Immature natural killer cell (primary cell): ENCODE measurements around the gene GON4L. TPM values are rescaled to one million over a fixed set of nuclear protein-coding genes. Genes with fewer than 3 reads are reported as not detected.
"Not testable (repeated sequence)": the region's sequence is repeated elsewhere in the genome, so short reads cannot be mapped to it uniquely, and the experiment has no call there.

Experiments
- DNase-seq, 3 donors: peaks; one replicate each; pipeline ENCODE4 v3.0.0; 2022; ENCODE audit warnings: mixed read lengths in 1 of 3
- H3K27ac Mint-ChIP-seq, 6 donors: one replicate each; pipeline ENCODE4 v1.8.0; 2020; ENCODE audit warnings: mixed read lengths in 6 of 6, mild to moderate bottlenecking in 5 of 6, inconsistent platforms in 4 of 6, moderate library complexity in 3 of 6
- H3K27me3 Mint-ChIP-seq, 3 donors: one replicate each; pipeline ENCODE4 v1.8.0; 2020 to 2021; ENCODE audit warnings: low read depth in 3 of 3, mild to moderate bottlenecking in 3 of 3, mixed read lengths in 3 of 3, moderate library complexity in 3 of 3, inconsistent platforms in 1 of 3
- H3K36me3 Mint-ChIP-seq, 3 donors: one replicate each; pipeline ENCODE4 v1.8.0; 2020; ENCODE audit warnings: mixed read lengths in 3 of 3, inconsistent platforms in 2 of 3, mild to moderate bottlenecking in 2 of 3
- H3K4me1 Mint-ChIP-seq, 2 donors: one replicate each; pipeline ENCODE4 v1.8.0; 2020; ENCODE audit warnings: inconsistent platforms in 2 of 2, mild to moderate bottlenecking in 2 of 2, mixed read lengths in 2 of 2, moderate library complexity in 1 of 2
- H3K4me3 Mint-ChIP-seq, 5 donors: one replicate each; pipeline ENCODE4 v1.8.0; 2020; ENCODE audit warnings: mild to moderate bottlenecking in 5 of 5, mixed read lengths in 5 of 5, inconsistent platforms in 3 of 5, moderate library complexity in 3 of 5
- H3K9me3 Mint-ChIP-seq, 6 donors: one replicate each; pipeline ENCODE4 v1.8.0; 2020; ENCODE audit warnings: mild to moderate bottlenecking in 6 of 6, mixed read lengths in 6 of 6, inconsistent platforms in 4 of 6, moderate library complexity in 3 of 6
- polyA plus RNA-seq, 3 donors: library from polyadenylated mRNA; unstranded; fragments of 300-500 nt; fragmentation: Illumina TruSeq; gene quantifications; one replicate each; pipeline ENCODE4 v1.2.3, GENCODE V29; 2021

Gene GON4L
- polyA plus RNA-seq, 3 donors from 2014 or later = 9.7 to 41.3 (median 18.6) TPM

DNA sequence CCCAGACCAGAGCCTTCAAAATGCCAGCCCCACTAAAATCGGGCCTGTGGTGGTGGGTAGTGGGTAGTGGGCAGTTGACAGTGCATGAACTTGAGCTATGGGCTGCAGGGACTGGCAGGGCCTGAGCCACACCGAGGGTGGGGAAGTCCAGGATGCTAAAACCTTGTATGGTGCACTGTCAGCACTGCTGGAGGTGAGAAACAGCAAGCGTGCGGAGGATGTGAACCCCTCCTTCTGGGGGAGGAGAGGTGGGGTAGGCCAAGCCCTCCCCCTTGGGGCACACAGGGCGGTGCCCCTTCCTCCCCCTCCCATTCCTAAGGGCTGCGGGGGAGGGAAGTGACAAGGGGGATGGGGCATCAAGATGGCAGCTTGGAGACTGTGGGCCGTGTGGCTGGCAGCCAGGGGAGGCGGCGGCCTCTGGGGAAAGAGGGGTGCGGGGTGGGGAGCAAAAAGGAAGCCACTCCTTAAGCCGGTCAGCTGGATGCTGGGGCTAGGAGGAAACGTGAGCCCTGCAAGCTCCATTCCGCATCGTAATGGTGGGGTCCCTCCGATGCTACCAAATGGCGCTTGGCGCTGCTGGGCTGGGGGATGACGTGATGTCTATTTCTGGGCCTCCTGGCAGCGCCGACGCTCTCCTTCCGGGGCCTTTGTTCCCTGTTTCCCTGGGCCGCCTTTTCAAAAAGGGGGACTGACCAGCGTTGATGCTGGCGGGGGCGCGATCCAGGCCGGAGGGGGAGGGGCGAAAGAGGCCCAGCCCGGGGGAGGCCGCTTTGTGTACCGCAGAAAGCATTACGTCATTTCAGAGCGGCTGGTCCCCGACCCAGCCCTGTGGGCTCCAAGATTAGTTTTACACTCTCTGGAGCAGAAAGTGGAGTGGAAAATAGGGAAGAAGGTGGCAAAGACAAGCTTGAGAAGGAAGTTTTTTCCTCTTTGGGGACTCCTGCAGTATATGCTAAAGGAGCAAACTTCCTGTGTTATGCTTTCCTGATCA lies 3.2 kb upstream of the GON4L start:
- H3K9me3 Mint-ChIP-seq = no peaks in the 10 kb centered on the region
- peak overlapping the region; percentile 87 to 98 (median 96) for H3K27ac Mint-ChIP-seq
- DNase-seq = peak; percentile 68 to 80 (median 73)
- H3K27me3 Mint-ChIP-seq = peaks cover 6 to 15% (median 10%) of the 10 kb centered on the region in 3 donors
- H3K36me3 Mint-ChIP-seq = peaks cover 0 to 2% (median 0%) of the 10 kb centered on the region in 3 donors
- H3K4me3 Mint-ChIP-seq = peak overlapping the region; percentile 89 to 100 (median 96)
- peaks cover 56 to 66% of the 10 kb centered on the region in 2 donors for H3K4me1 Mint-ChIP-seq

GRCh38 chr1:155859234-155859829 lies 2.3 kb upstream of the GON4L start, which contains the start of gene SYT11:
TSS of gene SYT11 (plus strand) at chr1:155859567. CDS start at chr1:155859762, 195 bp downstream.
- peak within 1 kb of the TSS; percentile 87 to 98 (median 96) for H3K27ac Mint-ChIP-seq
- peaks cover 0 to 5% (median 3%) of the 10 kb centered on the region in 3 donors for H3K36me3 Mint-ChIP-seq
- H3K9me3 Mint-ChIP-seq = no peaks in the 10 kb centered on the region
- peak; percentile 86 to 90 (median 89) for DNase-seq
- H3K4me3 Mint-ChIP-seq = peak within 1 kb of the TSS; percentile 89 to 100 (median 96)
- H3K4me1 Mint-ChIP-seq = peaks cover 59 to 69% of the 10 kb centered on the region in 2 donors
- H3K27me3 Mint-ChIP-seq = peaks cover 6 to 15% (median 10%) of the 10 kb centered on the region in 3 donors

GRCh38 chr1:155858800-155859233 lies 1.8 kb upstream of the GON4L start:
- Mint-ChIP-seq H3K9me3 (no peaks in the 10 kb centered on the region), H3K27me3 (peaks cover 6 to 15% (median 10%) of the 10 kb centered on the region in 3 donors), H3K4me1 (peaks cover 59 to 69% of the 10 kb centered on the region in 2 donors), H3K4me3 (peak overlapping the region; percentile 89 to 100 (median 96)), H3K36me3 (peaks cover 0 to 5% (median 3%) of the 10 kb centered on the region in 3 donors), H3K27ac (peak overlapping the region; percentile 87 to 98 (median 96))
- DNase-seq = no peak

DNA sequence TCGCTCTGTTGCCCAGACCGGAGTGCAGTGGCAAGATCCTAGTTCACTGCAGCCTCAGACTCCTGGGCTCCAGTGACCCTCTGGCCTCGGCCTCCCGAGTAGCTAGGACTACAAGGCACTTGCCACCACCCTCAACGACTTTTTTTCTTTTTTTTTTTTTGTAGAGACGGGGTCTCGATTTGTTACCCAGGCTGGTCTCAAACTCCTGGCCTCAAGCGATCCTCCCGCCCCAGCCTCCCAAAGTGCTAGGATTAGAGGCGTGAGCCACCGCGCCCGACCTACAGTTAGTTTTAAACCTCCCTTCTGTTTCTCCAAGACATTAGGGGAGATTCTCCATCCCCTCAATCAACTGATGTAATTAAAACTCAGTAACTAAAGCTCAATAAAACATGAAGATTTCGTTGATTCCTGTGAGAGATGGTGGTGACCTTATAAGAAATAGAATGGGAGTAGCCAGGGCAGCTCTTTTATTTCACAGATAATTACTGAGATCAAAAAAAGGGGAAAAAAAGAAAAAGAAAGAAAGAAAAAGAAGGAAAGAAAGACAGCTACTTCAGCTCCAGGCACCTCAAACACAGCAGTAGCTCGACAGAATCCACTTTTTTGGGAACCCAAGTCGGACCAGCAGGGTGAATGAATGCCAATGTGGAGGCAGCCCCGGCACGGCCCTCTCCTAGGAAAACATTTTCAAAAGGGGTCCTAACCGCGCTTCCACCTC lies 598 bp downstream of the GON4L start:
- peaks cover 4 to 15% (median 10%) of the 10 kb centered on the region in 3 donors for H3K27me3 Mint-ChIP-seq
- peak overlapping the region; percentile 90 to 100 (median 98) for H3K27ac Mint-ChIP-seq
- peaks cover 4 to 12% (median 11%) of the 10 kb centered on the region in 3 donors for H3K36me3 Mint-ChIP-seq
- H3K9me3 Mint-ChIP-seq = no peaks in the 10 kb centered on the region
- DNase-seq = no peak
- H3K4me3 Mint-ChIP-seq = peak overlapping the region; percentile 95 to 100 (median 99)
- peaks cover 71 to 83% of the 10 kb centered on the region in 2 donors for H3K4me1 Mint-ChIP-seq

- no peak for DNase-seq
- Mint-ChIP-seq H3K9me3 (no peaks in the 10 kb centered on the region), H3K27me3 (no peaks in the 10 kb centered on the region), H3K27ac (peak overlapping the region in 3 of 6 donors; percentile 5 to 80 (median 8)), H3K4me3 (peak overlapping the region in 3 of 5 donors; percentile 5 to 27 (median 9)), H3K36me3 (peaks cover 7 to 33% (median 20%) of the 10 kb centered on the region in 3 donors), H3K4me1 (peaks cover 43 to 58% of the 10 kb centered on the region in 2 donors)
Measured at GRCh38 chr1:155850345-155850744, 6.7 kb downstream of the GON4L start.

- Mint-ChIP-seq H3K36me3 (peaks cover 4 to 31% (median 9%) of the 10 kb centered on the region in 3 donors), H3K9me3 (no peaks in the 10 kb centered on the region), H3K4me3 (peak overlapping the region in 1 of 5 donors; percentile 4), H3K27ac (peak overlapping the region; percentile 17 to 80 (median 52)), H3K4me1 (peaks cover 58 to 68% of the 10 kb centered on the region in 2 donors), H3K27me3 (no peaks in the 10 kb centered on the region)
- no peak for DNase-seq
Measured at GRCh38 chr1:155847823-155848529, 9.0 kb downstream of the GON4L start.

DNA sequence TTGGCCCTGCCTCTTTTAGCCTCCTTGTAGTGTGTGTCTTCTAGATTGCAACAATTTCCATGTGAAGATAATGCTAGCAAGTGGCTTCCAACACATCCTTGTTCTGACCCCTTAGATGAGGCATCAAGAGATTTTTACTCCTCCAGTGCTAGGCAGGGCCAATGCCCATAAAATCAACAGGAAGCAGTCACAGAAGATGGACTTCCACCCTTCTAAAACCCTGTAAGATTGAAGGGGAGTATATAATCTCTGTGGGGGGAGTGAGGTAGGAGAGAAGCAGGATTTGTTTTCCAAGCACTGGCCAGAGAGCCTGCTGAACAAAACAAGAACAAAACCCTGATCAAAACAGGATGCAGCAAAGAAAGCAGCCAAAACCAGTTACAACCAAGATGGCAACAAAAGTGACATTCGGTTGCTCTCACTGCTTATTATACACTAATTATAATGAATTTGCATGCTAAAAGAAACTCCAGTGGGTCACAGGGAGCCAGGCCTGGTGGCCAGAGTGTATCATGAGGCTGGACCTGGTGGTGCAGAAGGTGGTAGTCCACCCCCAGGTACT lies 12.1 kb downstream of the GON4L start:
- peak overlapping the region; percentile 7 to 74 (median 45) for H3K27ac Mint-ChIP-seq

DNA sequence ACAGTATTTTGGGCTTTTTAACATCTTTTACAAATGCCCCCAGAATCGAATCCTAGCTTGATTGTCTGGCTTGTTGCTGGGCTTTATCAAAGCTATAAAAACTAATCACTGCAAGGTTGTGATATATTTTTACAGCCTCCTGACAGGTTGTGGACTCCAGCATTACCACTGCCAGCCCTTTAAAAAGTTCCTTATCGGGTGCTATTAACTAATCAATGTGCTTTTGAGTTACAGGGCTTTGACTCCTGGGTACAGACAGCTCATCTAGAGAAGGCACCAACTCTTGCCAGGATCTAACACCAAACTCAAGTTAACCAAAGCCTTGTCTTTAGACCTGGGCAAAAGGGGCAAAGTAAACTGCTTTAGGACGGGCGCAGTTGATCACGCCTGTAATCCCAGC lies 16.6 kb downstream of the GON4L start:
- H3K4me3 Mint-ChIP-seq = no peak overlapping the region
- H3K27ac Mint-ChIP-seq = no peak overlapping the region
- H3K27me3 Mint-ChIP-seq = peaks cover 0 to 2% (median 1%) of the 10 kb centered on the region in 3 donors

More for the DNA sequence above, 12.1 kb downstream of the GON4L start:
- no peak overlapping the region for H3K4me3 Mint-ChIP-seq
- peaks cover 45 to 57% of the 10 kb centered on the region in 2 donors for H3K4me1 Mint-ChIP-seq
- no peaks in the 10 kb centered on the region for H3K9me3 Mint-ChIP-seq
- no peak for DNase-seq
- no peaks in the 10 kb centered on the region for H3K27me3 Mint-ChIP-seq
- peaks cover 0 to 22% (median 3%) of the 10 kb centered on the region in 3 donors for H3K36me3 Mint-ChIP-seq

DNA sequence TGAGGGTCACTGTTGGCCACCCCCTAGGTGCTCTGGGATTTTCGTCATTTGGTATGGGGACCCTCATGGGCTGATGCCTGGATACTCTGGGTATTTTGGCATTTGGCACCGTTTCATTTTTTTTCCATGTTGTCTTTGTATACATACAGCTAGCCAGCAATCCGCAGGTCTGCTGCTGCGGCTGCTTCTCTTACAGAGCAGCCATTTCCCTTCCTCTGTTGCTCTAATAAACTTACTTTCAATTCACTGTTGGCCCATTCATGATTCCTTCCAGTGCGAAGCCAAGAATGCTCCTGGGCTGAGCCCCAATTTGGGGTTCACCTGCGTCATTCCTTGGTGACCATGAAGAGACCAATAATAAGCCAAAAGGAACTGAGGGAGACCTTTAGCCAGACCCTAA lies 21.5 kb downstream of the GON4L start:
- peaks cover 0 to 2% (median 1%) of the 10 kb centered on the region in 3 donors for H3K27me3 Mint-ChIP-seq
- H3K9me3 Mint-ChIP-seq = no peaks in the 10 kb centered on the region
- H3K4me3 Mint-ChIP-seq = no peak overlapping the region
- no peak for DNase-seq
- peaks cover 0 to 6% (median 0%) of the 10 kb centered on the region in 3 donors for H3K36me3 Mint-ChIP-seq
- H3K27ac Mint-ChIP-seq = peak overlapping the region in 1 of 6 donors; percentile 58
- H3K4me1 Mint-ChIP-seq = peaks cover 26 to 58% of the 10 kb centered on the region in 2 donors

More for the DNA sequence above, 16.6 kb downstream of the GON4L start:
- Mint-ChIP-seq H3K36me3 (peaks cover 0 to 5% (median 0%) of the 10 kb centered on the region in 3 donors), H3K4me1 (peaks cover 44 to 67% of the 10 kb centered on the region in 2 donors), H3K9me3 (no peaks in the 10 kb centered on the region)
- no peak for DNase-seq

DNA sequence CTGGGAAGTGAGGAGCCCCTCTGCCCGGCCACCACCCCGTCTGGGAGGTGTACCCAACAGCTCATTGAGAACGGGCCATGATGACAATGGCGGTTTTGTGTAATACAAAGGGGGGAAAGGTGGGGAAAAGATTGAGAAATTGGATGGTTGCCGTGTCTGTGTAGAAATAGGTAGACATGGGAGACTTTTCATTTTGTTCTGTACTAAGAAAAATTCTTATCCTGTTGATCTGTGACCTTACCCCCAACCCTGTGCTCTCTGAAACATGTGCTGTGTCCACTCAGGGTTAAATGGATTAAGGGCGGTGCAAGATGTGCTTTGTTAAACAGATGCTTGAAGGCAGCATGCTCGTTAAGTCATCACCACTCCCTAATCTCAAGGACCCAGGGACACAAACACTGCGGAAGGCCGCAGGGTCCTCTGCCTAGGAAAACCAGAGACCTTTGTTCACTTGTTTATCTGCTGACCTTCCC lies 22.1 kb downstream of the GON4L start:
- peaks cover 26 to 55% of the 10 kb centered on the region in 2 donors for H3K4me1 Mint-ChIP-seq
- not testable (repeated sequence) for H3K27me3 Mint-ChIP-seq, H3K36me3 Mint-ChIP-seq, DNase-seq, H3K9me3 Mint-ChIP-seq, H3K27ac Mint-ChIP-seq, H3K4me3 Mint-ChIP-seq

GRCh38 chr1:155834296-155834926 lies 22.6 kb downstream of the GON4L start:
- Mint-ChIP-seq H3K4me3 (no peak overlapping the region), H3K27me3 (peaks cover 0 to 2% (median 1%) of the 10 kb centered on the region in 3 donors), H3K4me1 (peaks cover 26 to 52% of the 10 kb centered on the region in 2 donors), H3K9me3 (no peaks in the 10 kb centered on the region), H3K27ac (peak overlapping the region; percentile 9 to 80 (median 54)), H3K36me3 (peaks cover 0 to 6% (median 0%) of the 10 kb centered on the region in 3 donors)
- no peak for DNase-seq
